ENCODE measurements around the gene MS4A12. TPM values are rescaled to one million over a fixed set of nuclear protein-coding genes. Genes with fewer than 3 reads are reported as not detected.

MS4A12 gene
- total and polyA plus RNA-seq, 8 donors = 1.1 to 4.6 (median 2.9) TPM; not detected in 5

- no peaks in the 10 kb centered on the region for H3K36me3 ChIP-seq
- H3K4me1 ChIP-seq = no peaks in the 10 kb centered on the region
- H3K27ac ChIP-seq = no peak overlapping the region
- DNase-seq = no peak
- WGBS, 5 donors = 54 to 73% (median 66%) methylated on average over 2 of the region's 2 CpGs
- H3K4me3 ChIP-seq = no peak overlapping the region
- intact Hi-C loops (cut with DNase I; ENCODE audit: low total_unique reads) = no loop called here
- H3K9me3 ChIP-seq = no peaks in the 10 kb centered on the region
- H3K27me3 ChIP-seq = no peaks in the 10 kb centered on the region
- TF ChIP-seq, protein P1, sequence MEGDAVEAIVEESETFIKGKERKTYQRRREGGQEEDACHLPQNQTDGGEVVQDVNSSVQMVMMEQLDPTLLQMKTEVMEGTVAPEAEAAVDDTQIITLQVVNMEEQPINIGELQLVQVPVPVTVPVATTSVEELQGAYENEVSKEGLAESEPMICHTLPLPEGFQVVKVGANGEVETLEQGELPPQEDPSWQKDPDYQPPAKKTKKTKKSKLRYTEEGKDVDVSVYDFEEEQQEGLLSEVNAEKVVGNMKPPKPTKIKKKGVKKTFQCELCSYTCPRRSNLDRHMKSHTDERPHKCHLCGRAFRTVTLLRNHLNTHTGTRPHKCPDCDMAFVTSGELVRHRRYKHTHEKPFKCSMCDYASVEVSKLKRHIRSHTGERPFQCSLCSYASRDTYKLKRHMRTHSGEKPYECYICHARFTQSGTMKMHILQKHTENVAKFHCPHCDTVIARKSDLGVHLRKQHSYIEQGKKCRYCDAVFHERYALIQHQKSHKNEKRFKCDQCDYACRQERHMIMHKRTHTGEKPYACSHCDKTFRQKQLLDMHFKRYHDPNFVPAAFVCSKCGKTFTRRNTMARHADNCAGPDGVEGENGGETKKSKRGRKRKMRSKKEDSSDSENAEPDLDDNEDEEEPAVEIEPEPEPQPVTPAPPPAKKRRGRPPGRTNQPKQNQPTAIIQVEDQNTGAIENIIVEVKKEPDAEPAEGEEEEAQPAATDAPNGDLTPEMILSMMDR (IDR thresholded peaks at IDR 0.05) = no peak
- TF ChIP-seq EP300 (IDR thresholded peaks at IDR 0.05) = no peak
- TF ChIP-seq POLR2AphosphoS5 (IDR thresholded peaks at IDR 0.05) = no peak
- TF ChIP-seq POLR2A (IDR thresholded peaks at IDR 0.05) = no peak
Observed at GRCh38 chr11:60469723-60470122, 22.9 kb upstream of the MS4A12 start.

GRCh38 chr11:60477035-60477445 is 15.5 kb upstream of the MS4A12 start:
- H3K4me1 ChIP-seq = no peaks in the 10 kb centered on the region
- no peaks in the 10 kb centered on the region for H3K9me3 ChIP-seq
- intact Hi-C loops (cut with DNase I; ENCODE audit: low total_unique reads) = no loop called here
- DNase-seq = peak in 1 of 2 donors; percentile 24
- H3K27ac ChIP-seq = no peak overlapping the region
- no peak overlapping the region for H3K4me3 ChIP-seq
- 67 to 77% (median 72%) methylated on average over 6 of the region's 6 CpGs for WGBS, 5 donors
- no peaks in the 10 kb centered on the region for H3K27me3 ChIP-seq
- no peaks in the 10 kb centered on the region for H3K36me3 ChIP-seq
- TF ChIP-seq EP300 (IDR thresholded peaks at IDR 0.05) (no peak), POLR2AphosphoS5 (IDR thresholded peaks at IDR 0.05) (no peak)
- TF ChIP-seq, protein P1 (IDR thresholded peaks at IDR 0.05) = no peak

- Histone ChIP-seq H3K27me3 (no peaks in the 10 kb centered on the region), H3K4me1 (no peaks in the 10 kb centered on the region), H3K9me3 (no peaks in the 10 kb centered on the region), H3K36me3 (no peaks in the 10 kb centered on the region), H3K27ac (no peak overlapping the region), H3K4me3 (no peak overlapping the region)
- TF ChIP-seq, protein P1 (IDR thresholded peaks at IDR 0.05) = no peak
- TF ChIP-seq POLR2AphosphoS5 (IDR thresholded peaks at IDR 0.05) (no peak), POLR2A (IDR thresholded peaks at IDR 0.05) (no peak), EP300 (IDR thresholded peaks at IDR 0.05) (no peak)
- 37 to 71% (median 57%) methylated on average over 2 of the region's 2 CpGs for WGBS, 5 donors
- intact Hi-C loops (cut with DNase I; ENCODE audit: low total_unique reads) = no loop called here
- no peak for DNase-seq
Observed at GRCh38 chr11:60482361-60482760, 10.2 kb upstream of the MS4A12 start.

DNA sequence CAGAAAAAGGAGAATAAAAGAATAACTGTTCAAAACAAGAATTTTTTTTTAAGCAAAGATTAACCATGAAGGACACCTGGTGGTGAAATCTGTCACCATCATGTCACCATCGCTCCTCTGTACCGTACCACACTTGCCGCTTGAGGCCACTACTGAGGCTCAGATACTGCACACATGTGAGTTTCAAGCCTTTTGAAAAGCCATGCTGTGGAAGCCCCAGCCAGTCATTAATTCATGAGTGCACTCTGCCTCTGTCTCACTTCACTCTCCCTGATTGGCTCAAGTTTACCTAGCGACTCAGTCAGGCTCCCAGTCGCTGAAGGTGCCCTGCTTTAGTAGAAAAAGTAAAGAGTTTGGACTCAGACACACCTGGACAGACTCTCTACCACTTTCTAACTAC is 6.6 kb upstream of the MS4A12 start:
- Histone ChIP-seq H3K27me3 (no peaks in the 10 kb centered on the region), H3K36me3 (no peaks in the 10 kb centered on the region), H3K27ac (no peak overlapping the region), H3K9me3 (no peaks in the 10 kb centered on the region), H3K4me3 (no peak overlapping the region), H3K4me1 (no peaks in the 10 kb centered on the region)
- TF ChIP-seq POLR2A (IDR thresholded peaks at IDR 0.05) (no peak), POLR2AphosphoS5 (IDR thresholded peaks at IDR 0.05) (no peak)
- TF ChIP-seq, protein P1 (IDR thresholded peaks at IDR 0.05) = peak in 4 of 7 experiments; percentile 13 to 42 (median 32)
- intact Hi-C loops (cut with DNase I; ENCODE audit: low total_unique reads) = no loop called here
- WGBS, 5 donors = 68 to 79% (median 76%) methylated on average over 5 of the region's 5 CpGs
- DNase-seq = peak; percentile 29 to 44

Measured in stomach (tissue), 9 donors.